Activated CD8-positive, alpha-beta memory T cell treated with anti-CD3 and anti-CD28 coated beads, Interleukin-2, amount 50 U/mL, for 48 hours (primary cell): Measurements from ENCODE around the gene ZDHHC24.

Source experiments
- DNase-seq: peaks from one replicate; pipeline ENCODE4 v3.0.0-alpha.2; 2020

ZDHHC24 gene

GRCh38 chr11:66493130-66493529 lies 52.7 kb downstream of the ZDHHC24 start:
- DNase-seq: no peak

GRCh38 chr11:66492161-66492865 lies 53.5 kb downstream of the ZDHHC24 start:
- DNase-seq: no peak

- no peak for DNase-seq
Observed at GRCh38 chr11:66491315-66491935, 54.4 kb downstream of the ZDHHC24 start.

- no peak for DNase-seq
Observed at GRCh38 chr11:66489636-66490035, 56.2 kb downstream of the ZDHHC24 start.

- no peak for DNase-seq
Observed at GRCh38 chr11:66488957-66489356, 56.9 kb downstream of the ZDHHC24 start.

GRCh38 chr11:66484806-66485380 lies 61.0 kb downstream of the ZDHHC24 start:
- DNase-seq: no peak

GRCh38 chr11:66480117-66480938 lies 65.5 kb downstream of the ZDHHC24 start, which contains the start of gene DPP3:
TSS of gene DPP3 (plus strand) at chr11:66480434. CDS start at chr11:66482201, 1,767 bp downstream.
- DNase-seq: peak; percentile 95

- no peak for DNase-seq
Observed at GRCh38 chr11:66479394-66480116, 66.3 kb downstream of the ZDHHC24 start.

GRCh38 chr11:66478729-66479393 lies 67.0 kb downstream of the ZDHHC24 start:
- peak; percentile 66 for DNase-seq

GRCh38 chr11:66477263-66478201 lies 68.3 kb downstream of the ZDHHC24 start:
- no peak for DNase-seq

- DNase-seq: no peak
Observed at GRCh38 chr11:66476841-66477251, 69.0 kb downstream of the ZDHHC24 start.

- no peak for DNase-seq
Observed at GRCh38 chr11:66476173-66476840, 69.5 kb downstream of the ZDHHC24 start.

- no peak for DNase-seq
Observed at GRCh38 chr11:66475349-66476172, 70.3 kb downstream of the ZDHHC24 start.

- DNase-seq: no peak
Observed at GRCh38 chr11:66473608-66474515, 72.0 kb downstream of the ZDHHC24 start.

GRCh38 chr11:66473167-66473566 lies 72.7 kb downstream of the ZDHHC24 start:
- DNase-seq: no peak

- no peak for DNase-seq
Observed at GRCh38 chr11:66472054-66472453, 73.8 kb downstream of the ZDHHC24 start.

- no peak for DNase-seq
Observed at GRCh38 chr11:66471142-66471541, 74.7 kb downstream of the ZDHHC24 start.
